Uterus (tissue), 4 donors: Measurements from ENCODE around the gene HLA-DQB1. TPM values are rescaled to one million over a fixed set of nuclear protein-coding genes. Genes with fewer than 3 reads are reported as not detected.
"Not testable (repeated sequence)": the region's sequence is repeated elsewhere in the genome, so short reads cannot be mapped to it uniquely, and the experiment has no call there.

Experiments used
- DNase-seq, 2 donors: peaks; one replicate each; pipeline ENCODE4 v3.0.0-alpha.2; 2019 to 2020
- H3K27ac ChIP-seq, 2 donors: fragments of 200-600 bp; sonication (generic); 1 replicate in 1 of 2; 2 replicates in 1 of 2; pipeline ENCODE4 v1.5.1; 2016 to 2018
- H3K27me3 ChIP-seq, 2 donors: fragments of 200-600 bp; sonication (generic); one replicate each; pipeline ENCODE4 v1.5.1; 2018 to 2019; ENCODE audit warnings: control low read depth in 1 of 2
- H3K36me3 ChIP-seq, 2 donors: fragments of 200-600 bp; sonication (generic); one replicate each; pipeline ENCODE4 v1.5.1; 2019; ENCODE audit warnings: control low read depth in 1 of 2
- H3K4me1 ChIP-seq, 2 donors: fragments of 200-600 bp; sonication (generic); one replicate each; pipeline ENCODE4 v1.5.1; 2018 to 2019; ENCODE audit warnings: control low read depth in 1 of 2
- H3K4me3 ChIP-seq, 2 donors: fragments of 200-600 bp; sonication (generic); 1 replicate in 1 of 2; 2 replicates in 1 of 2; pipeline ENCODE4 v1.5.1; 2018 to 2019; ENCODE audit warnings: mild to moderate bottlenecking in 1 of 2
- H3K9me3 ChIP-seq, 2 donors: fragments of 200-600 bp; sonication (generic); one replicate each; pipeline ENCODE4 v1.5.1; 2019; ENCODE audit warnings: control low read depth in 1 of 2
- POLR2A ChIP-seq, 2 donors: fragments of 450-650 bp; IDR thresholded peaks; one replicate each; pipeline ENCODE4 v1.6.1; 2016; ENCODE audit warnings: antibody characterized with exemption in 2 of 2, mild to moderate bottlenecking in 1 of 2, moderate library complexity in 1 of 2
- intact Hi-C: fragments of 100-400 bp; cut with DNase I; formaldehyde crosslinking; loops from one replicate; pipeline ENCODE4 v1.15.1; 2023; ENCODE audit warnings: low total_unique reads
- total RNA-seq, 4 donors: library from RNA; depleted of rRNA in 3 of 4; stranded (reverse); fragments of >200 nt in 3 of 4; gene quantifications; one replicate each; pipeline versions ENCODE4 v1.1.0 to v1.2.4, GENCODE V29; 2014 to 2023
- TF ChIP-seq, protein P1 (sequence below), 4 experiments: fragments of 200-600 bp in 2 of 4; fragments of 450-650 bp in 2 of 4; sonication (generic) in 2 of 4; IDR thresholded peaks; one replicate each; pipeline ENCODE4 v1.5.1; 2016 to 2019; ENCODE audit warnings: antibody characterized with exemption in 4 of 4, mild to moderate bottlenecking in 2 of 4, moderate library complexity in 1 of 4
- donor health status: DM: yes; HTN: yes; CAD: no.

Gene HLA-DQB1
- total RNA-seq, 4 donors from 2014 or later, result 4.9 to 31.2 (median 17.9) TPM; not detected in 1

DNA sequence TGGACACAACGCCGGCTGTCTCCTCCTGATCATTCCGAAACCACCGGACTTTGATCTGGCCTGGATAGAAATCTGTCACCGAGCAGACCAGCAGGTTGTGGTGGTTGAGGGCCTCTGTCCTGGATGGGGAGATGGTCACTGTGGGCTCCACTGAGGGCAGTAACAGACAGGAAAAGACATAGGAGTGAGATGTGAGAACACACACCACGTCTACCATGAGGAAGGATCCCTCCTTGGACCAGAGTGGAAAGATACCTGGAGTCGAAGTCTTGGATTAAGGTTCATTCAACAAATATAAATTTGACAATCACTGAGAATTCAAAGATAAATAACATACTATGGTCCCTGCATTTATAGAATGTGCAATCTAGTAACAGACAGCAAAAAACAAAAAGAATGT, 4.4 kb downstream of the HLA-DQB1 start:
- intact Hi-C loops, result loop anchor here (5.0 kb wide), 1 partner anchor 100 kb away; the partner anchor contains the start of gene HLA-DQB2
- Histone ChIP-seq H3K4me3 (no peak overlapping the region), H3K9me3 (no peaks in the 10 kb centered on the region), H3K27ac (no peak overlapping the region), H3K27me3 (no peaks in the 10 kb centered on the region), H3K4me1 (no peaks in the 10 kb centered on the region), H3K36me3 (no peaks in the 10 kb centered on the region)
- TF ChIP-seq, protein P1, sequence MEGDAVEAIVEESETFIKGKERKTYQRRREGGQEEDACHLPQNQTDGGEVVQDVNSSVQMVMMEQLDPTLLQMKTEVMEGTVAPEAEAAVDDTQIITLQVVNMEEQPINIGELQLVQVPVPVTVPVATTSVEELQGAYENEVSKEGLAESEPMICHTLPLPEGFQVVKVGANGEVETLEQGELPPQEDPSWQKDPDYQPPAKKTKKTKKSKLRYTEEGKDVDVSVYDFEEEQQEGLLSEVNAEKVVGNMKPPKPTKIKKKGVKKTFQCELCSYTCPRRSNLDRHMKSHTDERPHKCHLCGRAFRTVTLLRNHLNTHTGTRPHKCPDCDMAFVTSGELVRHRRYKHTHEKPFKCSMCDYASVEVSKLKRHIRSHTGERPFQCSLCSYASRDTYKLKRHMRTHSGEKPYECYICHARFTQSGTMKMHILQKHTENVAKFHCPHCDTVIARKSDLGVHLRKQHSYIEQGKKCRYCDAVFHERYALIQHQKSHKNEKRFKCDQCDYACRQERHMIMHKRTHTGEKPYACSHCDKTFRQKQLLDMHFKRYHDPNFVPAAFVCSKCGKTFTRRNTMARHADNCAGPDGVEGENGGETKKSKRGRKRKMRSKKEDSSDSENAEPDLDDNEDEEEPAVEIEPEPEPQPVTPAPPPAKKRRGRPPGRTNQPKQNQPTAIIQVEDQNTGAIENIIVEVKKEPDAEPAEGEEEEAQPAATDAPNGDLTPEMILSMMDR (IDR thresholded peaks at IDR 0.05), result no peak
- TF ChIP-seq POLR2A (IDR thresholded peaks at IDR 0.05), result no peak
- DNase-seq, result no peak

DNA sequence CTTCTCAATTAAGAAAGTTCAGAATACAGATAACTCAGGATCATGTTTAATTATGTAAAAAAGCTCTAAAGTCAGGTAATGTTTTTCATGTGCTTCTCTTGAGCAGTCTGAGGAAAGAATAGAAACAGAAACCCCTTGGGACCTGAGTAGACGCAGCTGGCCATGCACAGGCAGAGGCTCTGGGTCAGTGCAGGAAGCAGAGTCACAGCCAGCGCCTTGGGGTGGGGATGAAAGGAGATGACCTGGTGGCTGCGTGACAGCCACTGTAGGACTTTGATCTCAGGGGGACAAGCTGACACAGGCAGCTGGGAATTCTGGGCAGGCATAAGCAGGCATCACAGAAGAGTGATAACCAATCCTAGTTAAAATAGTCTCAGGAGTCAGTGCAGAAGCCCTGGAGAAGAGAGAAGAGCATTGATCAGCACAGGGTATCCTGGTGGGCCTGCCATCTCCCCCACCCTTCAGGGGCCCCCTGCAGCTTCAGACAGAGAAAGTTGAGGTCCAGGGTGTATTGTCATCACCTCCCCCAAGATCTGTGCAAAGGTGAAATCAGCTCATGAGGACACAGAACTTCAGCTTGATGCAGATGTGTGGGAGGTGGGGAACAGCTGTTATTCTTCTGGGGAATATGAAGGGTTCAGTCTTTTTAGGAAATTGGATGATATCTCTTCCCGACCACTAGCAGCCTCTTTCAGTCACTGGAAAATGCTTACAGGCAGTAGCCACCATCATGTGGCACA, 6.4 kb downstream of the HLA-DQB1 start:
- intact Hi-C loops, result loop anchor here (5.0 kb wide), 1 partner anchor 102 kb away; the partner anchor contains the start of gene HLA-DQB2
- Histone ChIP-seq H3K4me3 (no peak overlapping the region), H3K36me3 (no peaks in the 10 kb centered on the region), H3K9me3 (no peaks in the 10 kb centered on the region), H3K27ac (no peak overlapping the region), H3K27me3 (no peaks in the 10 kb centered on the region), H3K4me1 (no peaks in the 10 kb centered on the region)
- DNase-seq, result no peak
- TF ChIP-seq, protein P1 (IDR thresholded peaks at IDR 0.05), result no peak
- no peak for TF ChIP-seq POLR2A (IDR thresholded peaks at IDR 0.05)

DNA sequence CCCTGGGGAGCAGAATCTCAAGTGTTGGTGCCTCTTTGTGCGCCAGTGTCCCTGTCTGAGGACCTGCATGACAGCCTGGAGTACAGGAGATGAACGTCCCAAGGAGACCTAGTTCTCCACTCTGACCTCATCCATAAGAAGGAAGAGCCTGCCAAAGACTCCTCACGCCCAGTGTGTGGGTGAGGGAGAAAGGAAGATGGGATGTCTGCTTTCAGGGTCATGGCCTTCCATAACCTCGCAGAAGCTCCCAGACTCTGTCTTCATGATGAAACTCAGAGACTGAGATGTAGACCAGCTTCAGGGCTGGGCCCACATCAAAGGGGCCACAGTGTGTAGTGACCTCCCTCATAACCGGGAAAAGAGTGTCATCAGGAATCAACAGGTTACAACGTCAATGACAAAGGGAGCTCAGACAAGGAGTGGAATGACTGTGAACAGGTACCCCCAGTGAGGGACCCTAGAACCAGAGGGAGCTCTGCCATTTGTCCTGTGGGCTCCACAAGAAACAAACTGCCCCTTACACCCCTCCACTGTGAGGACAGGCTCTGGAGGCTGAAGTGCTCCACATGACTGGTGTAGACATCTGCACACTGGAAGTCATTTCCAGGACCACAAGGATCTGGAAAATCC, 8.1 kb downstream of the HLA-DQB1 start:
- Histone ChIP-seq H3K27me3 (no peaks in the 10 kb centered on the region), H3K4me3 (no peak overlapping the region), H3K27ac (no peak overlapping the region), H3K36me3 (no peaks in the 10 kb centered on the region), H3K9me3 (no peaks in the 10 kb centered on the region), H3K4me1 (no peaks in the 10 kb centered on the region)
- TF ChIP-seq, protein P1 (IDR thresholded peaks at IDR 0.05), result no peak
- TF ChIP-seq POLR2A (IDR thresholded peaks at IDR 0.05), result no peak
- DNase-seq, result no peak
- intact Hi-C loops, result no loop called here

DNA sequence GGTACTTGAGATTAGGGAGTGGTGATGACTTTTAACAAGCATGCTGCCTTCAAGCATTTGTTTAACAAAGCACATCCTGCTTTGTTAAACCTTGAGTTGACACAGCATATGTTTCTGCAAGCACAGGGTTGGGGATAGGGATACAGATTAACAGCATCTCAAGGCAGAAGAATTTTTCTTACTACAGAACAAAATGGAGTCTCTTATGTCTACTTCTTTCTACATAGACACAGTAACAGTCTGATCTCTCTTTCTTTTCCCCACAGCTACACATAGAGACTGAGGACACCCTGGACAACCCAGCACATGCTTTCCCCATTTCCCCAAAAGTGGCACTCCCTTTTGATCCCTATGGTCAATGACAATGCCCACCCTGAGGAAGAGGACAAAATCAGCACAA, 8.6 kb downstream of the HLA-DQB1 start:
- H3K4me3 ChIP-seq, H3K36me3 ChIP-seq, H3K9me3 ChIP-seq, DNase-seq, H3K27ac ChIP-seq, H3K4me1 ChIP-seq, intact Hi-C loops, H3K27me3 ChIP-seq: not testable (repeated sequence)

DNA sequence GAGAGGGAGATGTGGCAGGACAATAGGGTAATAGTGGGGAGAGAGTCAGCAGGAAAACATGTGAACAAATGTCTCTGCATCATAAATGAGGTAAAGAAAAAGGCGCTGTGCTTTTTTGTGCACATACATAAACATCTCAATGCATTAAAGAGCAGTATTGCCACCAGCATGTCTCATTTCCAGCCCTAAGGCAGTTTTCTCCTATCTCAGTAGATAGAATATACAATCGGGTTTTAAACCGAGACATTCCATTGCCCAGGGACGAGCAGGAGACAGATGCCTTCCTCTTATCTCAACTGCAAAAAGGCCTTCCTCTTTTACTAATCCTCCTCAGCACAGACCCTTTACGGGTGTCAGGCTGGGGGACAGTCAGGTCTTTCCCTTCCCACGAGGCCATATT, 9.1 kb downstream of the HLA-DQB1 start:
- H3K36me3 ChIP-seq, H3K9me3 ChIP-seq, DNase-seq, H3K27ac ChIP-seq, H3K4me1 ChIP-seq, intact Hi-C loops, H3K4me3 ChIP-seq, H3K27me3 ChIP-seq: not testable (repeated sequence)

DNA sequence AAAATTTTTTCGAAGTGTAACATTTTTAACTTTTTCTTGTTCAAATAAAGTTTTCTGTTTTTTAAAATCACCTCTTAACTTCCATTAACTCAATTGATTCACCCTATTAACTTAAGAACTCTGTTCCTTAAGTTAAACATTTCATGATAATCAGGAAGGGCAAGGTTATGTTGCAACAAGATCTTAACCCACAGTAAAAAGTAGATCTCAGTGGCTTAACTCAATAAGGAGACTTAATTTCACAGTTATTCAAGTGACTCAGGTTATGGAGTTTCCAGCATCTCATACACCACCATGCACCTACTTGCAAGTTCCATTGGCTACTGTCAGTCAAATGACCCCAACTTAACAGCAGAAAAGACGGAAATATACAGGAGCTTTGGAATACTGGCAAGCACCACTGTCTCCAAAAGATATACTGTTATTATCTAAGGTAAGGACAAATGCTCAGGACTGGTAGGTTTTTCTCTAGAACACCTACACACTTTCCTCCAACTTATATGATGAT, 11.2 kb downstream of the HLA-DQB1 start:
- Histone ChIP-seq H3K36me3 (no peaks in the 10 kb centered on the region), H3K27me3 (no peaks in the 10 kb centered on the region), H3K4me3 (no peak overlapping the region), H3K9me3 (no peaks in the 10 kb centered on the region), H3K27ac (no peak overlapping the region), H3K4me1 (no peaks in the 10 kb centered on the region)
- TF ChIP-seq, protein P1 (IDR thresholded peaks at IDR 0.05), result no peak
- TF ChIP-seq POLR2A (IDR thresholded peaks at IDR 0.05), result no peak
- no peak for DNase-seq
- intact Hi-C loops, result no loop called here
